Panc1 (cell line): ENCODE results near the gene TSPOAP1.

Source experiments
- POLR2AphosphoS5 ChIP-seq: IDR thresholded peaks from 2 replicates; pipeline ENCODE4 v1.6.1; 2012; ENCODE audit warnings: mild to moderate bottlenecking, low read depth, low read length, moderate library complexity
- SIN3A ChIP-seq: IDR thresholded peaks from 2 replicates; pipeline ENCODE4 v1.6.1; 2012; ENCODE audit warnings: low read depth, mild to moderate bottlenecking, low read length, moderate library complexity, borderline replicate concordance; ENCODE audit not compliant: insufficient read depth
- TCF7L2 ChIP-seq: IDR thresholded peaks from 2 replicates; pipeline ENCODE4 v1.6.1; 2011; ENCODE audit warnings: mild to moderate bottlenecking, low read depth, low read length, inconsistent platforms
- TF ChIP-seq, protein P1 (sequence below): fragments of 450-650 bp; IDR thresholded peaks from 2 replicates; pipeline ENCODE4 v1.5.1; 2017; ENCODE audit warnings: mild to moderate bottlenecking

DNA sequence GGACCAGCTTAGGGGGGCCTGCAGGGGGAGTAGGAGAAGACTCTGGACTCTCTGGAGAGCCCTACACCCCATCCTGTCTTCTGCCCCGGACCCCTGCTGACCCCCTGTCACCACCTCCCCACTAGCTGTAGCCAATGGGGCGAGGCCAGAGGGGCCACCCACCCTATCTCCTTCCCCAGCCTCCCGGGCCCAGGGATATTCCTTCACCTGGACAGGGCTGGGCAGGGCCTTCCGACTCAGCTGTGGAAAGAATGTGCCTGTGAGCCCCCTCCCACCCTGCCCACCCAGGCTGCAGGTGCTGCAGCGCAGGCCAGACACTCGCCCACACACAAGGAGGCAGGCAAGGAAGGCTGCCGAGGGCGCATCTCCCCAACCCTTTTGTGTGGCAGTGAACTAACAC, 23.0 kb downstream of the TSPOAP1 start:
- TF ChIP-seq, protein P1, sequence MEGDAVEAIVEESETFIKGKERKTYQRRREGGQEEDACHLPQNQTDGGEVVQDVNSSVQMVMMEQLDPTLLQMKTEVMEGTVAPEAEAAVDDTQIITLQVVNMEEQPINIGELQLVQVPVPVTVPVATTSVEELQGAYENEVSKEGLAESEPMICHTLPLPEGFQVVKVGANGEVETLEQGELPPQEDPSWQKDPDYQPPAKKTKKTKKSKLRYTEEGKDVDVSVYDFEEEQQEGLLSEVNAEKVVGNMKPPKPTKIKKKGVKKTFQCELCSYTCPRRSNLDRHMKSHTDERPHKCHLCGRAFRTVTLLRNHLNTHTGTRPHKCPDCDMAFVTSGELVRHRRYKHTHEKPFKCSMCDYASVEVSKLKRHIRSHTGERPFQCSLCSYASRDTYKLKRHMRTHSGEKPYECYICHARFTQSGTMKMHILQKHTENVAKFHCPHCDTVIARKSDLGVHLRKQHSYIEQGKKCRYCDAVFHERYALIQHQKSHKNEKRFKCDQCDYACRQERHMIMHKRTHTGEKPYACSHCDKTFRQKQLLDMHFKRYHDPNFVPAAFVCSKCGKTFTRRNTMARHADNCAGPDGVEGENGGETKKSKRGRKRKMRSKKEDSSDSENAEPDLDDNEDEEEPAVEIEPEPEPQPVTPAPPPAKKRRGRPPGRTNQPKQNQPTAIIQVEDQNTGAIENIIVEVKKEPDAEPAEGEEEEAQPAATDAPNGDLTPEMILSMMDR, result no peak
- TF ChIP-seq POLR2AphosphoS5 (no peak), SIN3A (no peak), TCF7L2 (no peak)
